Measurements from ENCODE around the gene PTK7.

- no peak for TF ChIP-seq REST (IDR thresholded peaks at IDR 0.05; ENCODE audit: low read depth)
- TF ChIP-seq EZH2 (IDR thresholded peaks at IDR 0.05), result no peak
- no peak for TF ChIP-seq CTCF (IDR thresholded peaks at IDR 0.05 in 2 of 3, conservative IDR thresholded peaks at IDR 0.05 in 1 of 3; ENCODE audit: borderline replicate concordance in 1 of 3, insufficient read depth in 1 of 3, low read depth in 2 of 3, low read length in 2 of 3)
- no peak for TF ChIP-seq ATF3 (IDR thresholded peaks at IDR 0.05)
These were observed 42.5 kb upstream of the PTK7 start for GRCh38 chr6:43033496-43034189.
